Transverse colon (tissue), 4 donors: ENCODE results near the gene ZC3H12D. TPM values are rescaled to one million over a fixed set of nuclear protein-coding genes. Genes with fewer than 3 reads are reported as not detected.

Experiments
- small RNA-seq, 4 donors: library from RNA; depleted of rRNA; stranded (forward); fragments of <200 nt; gene quantifications; one replicate each; pipeline ENCODE3, GENCODE V24; 2016
- total RNA-seq, 4 donors: library from RNA; depleted of rRNA; stranded (reverse); fragments of >200 nt; gene quantifications; one replicate each; pipeline ENCODE4 v1.1.0, GENCODE V29; 2016

Gene ZC3H12D
- total RNA-seq, 4 donors from 2014 or later, result 1.8 to 24.3 (median 12.1) TPM

Small RNAs within 50 kb of the gene (small RNA-seq; reads per million reads assigned to genes)
- gene RNU7-3P, result 0 to 1.9 (median 0) reads per million in 4 donors

Other genes starting within 250 kb of the ZC3H12D start
- 10 to 100 TPM; 43.6 to 89.9 (median 64.7) TPM for gene TAB2, start 167.3 kb downstream of the ZC3H12D start, total RNA-seq
- gene SUMO4, start 84.8 kb downstream of the ZC3H12D start, total RNA-seq, result 10 to 100 TPM in 2 of 4 donors, 1 to 10 TPM in 2; 1.5 to 28.1 (median 8.1) TPM
- gene PPIL4, start 61.0 kb upstream of the ZC3H12D start, total RNA-seq, result 10 to 100 TPM; 10.1 to 30.5 (median 19.0) TPM
- 10 to 100 TPM; 19.1 to 49.6 (median 35.9) TPM for gene GINM1, start 81.4 kb upstream of the ZC3H12D start, total RNA-seq
- gene KATNA1, start 163.7 kb upstream of the ZC3H12D start, total RNA-seq, result 10 to 100 TPM in 3 of 4 donors, 1 to 10 TPM in 1; 2.4 to 16.5 (median 12.2) TPM
- gene LATS1, start 233.1 kb upstream of the ZC3H12D start, total RNA-seq, result 10 to 100 TPM; 13.1 to 28.4 (median 19.4) TPM